Measurements from ENCODE around the gene NCAPH2.
A peak's percentile ranks its signal among the peaks of the same experiment; 100 is the strongest.

DNA sequence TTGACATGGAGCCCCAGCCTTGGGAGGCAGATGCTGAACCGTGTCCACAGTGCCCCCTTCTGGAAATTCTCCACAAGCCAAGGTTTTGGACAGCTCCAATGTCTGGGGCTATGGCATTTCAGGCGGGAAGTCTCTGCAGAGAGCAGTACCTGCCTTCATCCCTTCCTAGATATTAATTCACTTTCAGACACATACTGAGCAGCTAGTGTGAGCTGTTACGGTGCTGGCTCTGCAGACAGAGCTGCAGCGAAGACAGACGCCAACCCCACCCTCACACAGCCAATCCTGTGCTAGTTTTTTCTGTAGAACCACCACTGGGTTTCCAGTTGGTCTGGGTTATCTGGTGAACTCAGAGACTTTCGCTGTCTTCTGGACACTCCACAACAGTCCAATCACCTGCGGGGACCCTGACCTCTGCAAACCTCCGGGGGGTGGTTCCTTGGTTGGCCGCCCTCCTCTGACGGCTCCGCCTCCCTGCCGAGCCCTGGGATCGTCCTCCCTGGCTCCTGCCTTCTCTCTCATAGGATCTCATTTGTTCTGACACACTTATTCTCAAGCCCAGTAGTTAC is 9.6 kb upstream of the NCAPH2 start:
- TF ChIP-seq, protein P1, sequence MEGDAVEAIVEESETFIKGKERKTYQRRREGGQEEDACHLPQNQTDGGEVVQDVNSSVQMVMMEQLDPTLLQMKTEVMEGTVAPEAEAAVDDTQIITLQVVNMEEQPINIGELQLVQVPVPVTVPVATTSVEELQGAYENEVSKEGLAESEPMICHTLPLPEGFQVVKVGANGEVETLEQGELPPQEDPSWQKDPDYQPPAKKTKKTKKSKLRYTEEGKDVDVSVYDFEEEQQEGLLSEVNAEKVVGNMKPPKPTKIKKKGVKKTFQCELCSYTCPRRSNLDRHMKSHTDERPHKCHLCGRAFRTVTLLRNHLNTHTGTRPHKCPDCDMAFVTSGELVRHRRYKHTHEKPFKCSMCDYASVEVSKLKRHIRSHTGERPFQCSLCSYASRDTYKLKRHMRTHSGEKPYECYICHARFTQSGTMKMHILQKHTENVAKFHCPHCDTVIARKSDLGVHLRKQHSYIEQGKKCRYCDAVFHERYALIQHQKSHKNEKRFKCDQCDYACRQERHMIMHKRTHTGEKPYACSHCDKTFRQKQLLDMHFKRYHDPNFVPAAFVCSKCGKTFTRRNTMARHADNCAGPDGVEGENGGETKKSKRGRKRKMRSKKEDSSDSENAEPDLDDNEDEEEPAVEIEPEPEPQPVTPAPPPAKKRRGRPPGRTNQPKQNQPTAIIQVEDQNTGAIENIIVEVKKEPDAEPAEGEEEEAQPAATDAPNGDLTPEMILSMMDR (IDR thresholded peaks at IDR 0.05), result peak in 3 of 4 experiments; percentile 41 to 71 (median 58)
- no peak for TF ChIP-seq POLR2A (IDR thresholded peaks at IDR 0.05)
- peak; percentile 16 for TF ChIP-seq POLR2AphosphoS5 (IDR thresholded peaks at IDR 0.05)
